GM12878 (cell line): ENCODE data around the gene DNAI2. TPM values are rescaled to one million over a fixed set of nuclear protein-coding genes. Genes with fewer than 3 reads are reported as not detected.

Experiments used
- ATAC-seq: fragments of 200-7000 bp; cut with Tn5 transposase; 3 replicates; pipeline ENCODE4 v1.9.1; 2020; ENCODE audit warnings: mild to moderate bottlenecking, moderate library complexity
- BruUV-seq: library from RNA; stranded (reverse); fragments of 400-500 nt; replicated peaks from 2 replicates; lab custom pipeline; 2021; lab: Mats Ljungman, UMichigan
- CTCF ChIA-PET: fragments of 300-600 bp; sonication (Branson Sonifier 250); formaldehyde crosslinking; extraction: SDS; loops from one replicate; lab custom pipeline; 2021; ENCODE audit warnings: inconsistent platforms; lab: Yijun Ruan, JAX
- POLR2A ChIA-PET: fragments of 350-600 bp; formaldehyde crosslinking; extraction: SDS; loops from one replicate; lab custom pipeline; 2021; ENCODE audit warnings: inconsistent platforms; lab: Charles Lee
- RAD21 ChIA-PET: fragments of 300-600 bp; sonication (Branson Sonifier 250); formaldehyde crosslinking; loops from one replicate; lab custom pipeline; 2023; ENCODE audit warnings: antibody characterized with exemption; ENCODE audit not compliant: unreplicated experiment; lab: Charles Lee
- SMC1A ChIA-PET: fragments of 300-600 bp; sonication (Branson Sonifier 250); formaldehyde crosslinking; loops from one replicate; lab custom pipeline; 2023; ENCODE audit not compliant: unreplicated experiment, uncharacterized antibody; lab: Charles Lee
- DNase-seq: peaks from one replicate; pipeline ENCODE4 v3.0.0-alpha.2; 2011; ENCODE audit warnings: low read depth, low spot score
- FAIRE-seq: peaks from 3 replicates; lab custom pipeline; 2011; peaks lifted over from hg19 to GRCh38; lab: Jason Lieb, UNC
- H2AFZ ChIP-seq: 2 replicates; pipeline ENCODE4 v1.6.0; 2011; ENCODE audit warnings: low read depth, low read length, control low read depth; ENCODE audit not compliant: control insufficient read depth
- H3K27ac ChIP-seq: 2 replicates; pipeline ENCODE4 v1.5.1; 2011; ENCODE audit warnings: control low read depth; ENCODE audit not compliant: control insufficient read depth, insufficient read depth
- H3K27me3 ChIP-seq, 2 experiments: replicated peaks in 1 of 2; 2 replicates each; pipeline versions ENCODE4 v1.6.0 to v1.6.1; 2011; ENCODE audit warnings: low read length in 1 of 2; ENCODE audit not compliant: control insufficient read depth in 2 of 2, insufficient read depth in 2 of 2
- H3K36me3 ChIP-seq, 2 experiments: 2 replicates each; pipeline ENCODE4 v1.5.1; 2011; ENCODE audit warnings: low read length in 1 of 2; ENCODE audit not compliant: control insufficient read depth in 2 of 2, insufficient read depth in 2 of 2
- H3K4me1 ChIP-seq: 2 replicates; pipeline ENCODE4 v1.6.1; 2011; ENCODE audit warnings: mild to moderate bottlenecking, low read length, moderate library complexity, mixed read lengths; ENCODE audit not compliant: control insufficient read depth, insufficient read depth
- H3K4me2 ChIP-seq: 2 replicates; pipeline ENCODE4 v1.6.0; 2011; ENCODE audit warnings: control low read depth; ENCODE audit not compliant: control insufficient read depth, insufficient read depth
- H3K4me3 ChIP-seq: fragments of 200-600 bp; sonication (generic); 2 replicates; pipeline ENCODE4 v1.5.1; 2016
- H3K79me2 ChIP-seq: 2 replicates; pipeline ENCODE4 v1.6.0; 2011; ENCODE audit warnings: low read length; ENCODE audit not compliant: control insufficient read depth, insufficient read depth
- H3K9ac ChIP-seq: 2 replicates; pipeline ENCODE4 v1.8.0; 2011; ENCODE audit warnings: low read length, control low read depth, mixed read lengths; ENCODE audit not compliant: control insufficient read depth, insufficient read depth
- H3K9me3 ChIP-seq: replicated peaks from 3 replicates; pipeline ENCODE4 v1.5.1; 2011; ENCODE audit warnings: mild to moderate bottlenecking, low read length; ENCODE audit not compliant: control insufficient read depth, insufficient read depth
- H4K20me1 ChIP-seq: 2 replicates; pipeline ENCODE4 v1.6.0; 2011; ENCODE audit not compliant: control insufficient read depth, insufficient read depth
- BHLHE40 ChIP-seq, 2 experiments: fragments of 450-650 bp in 1 of 2; IDR thresholded peaks; 2 replicates each; pipeline ENCODE4 v1.6.1; 2011 to 2017; ENCODE audit warnings: low read depth in 2 of 2, borderline replicate concordance in 1 of 2, improper control_type of control experiment in 1 of 2, low read length in 1 of 2, mild to moderate bottlenecking in 1 of 2
- MEF2B ChIP-seq: fragments of 450-650 bp; IDR thresholded peaks from 2 replicates; pipeline ENCODE4 v1.6.1; 2018; ENCODE audit warnings: mild to moderate bottlenecking, moderate library complexity; ENCODE audit not compliant: partially characterized antibody, poor library complexity, severe bottlenecking
- MYC ChIP-seq: IDR thresholded peaks from 2 replicates; pipeline ENCODE4 v1.6.1; 2011; ENCODE audit warnings: mild to moderate bottlenecking, low read length, moderate library complexity, inconsistent platforms; ENCODE audit not compliant: insufficient read depth, insufficient replicate concordance, insufficient read length, severe bottlenecking
- PAX8 ChIP-seq: fragments of 450-650 bp; IDR thresholded peaks from 2 replicates; pipeline ENCODE4 v1.6.1; 2017; ENCODE audit warnings: mild to moderate bottlenecking, moderate library complexity
- SMAD5 ChIP-seq: IDR thresholded peaks from 2 replicates; pipeline ENCODE4 v1.6.1; 2016; ENCODE audit warnings: antibody characterized with exemption, low read depth
- SMARCA5 ChIP-seq: fragments of 450-650 bp; IDR thresholded peaks from 2 replicates; pipeline ENCODE4 v1.6.1; 2017; ENCODE audit warnings: mild to moderate bottlenecking
- WGBS: methylation state at CpG from one replicate; pipeline ENCODE4 v1.1.6; 2016; ENCODE audit warnings: low lambda C conversion rate; ENCODE audit not compliant: insufficient replicate concordance, insufficient coverage; ENCODE audit errors: missing lambda C conversion rate; 5-methylcytosine and 5-hydroxymethylcytosine counted together
- in situ Hi-C: fragments of 300-500 bp; cut with MboI; formaldehyde crosslinking; loops from 9 replicates; pipeline ENCODE4 v1.14.3; 2018; ENCODE audit warnings: mixed read lengths
- intact Hi-C: fragments of 100-400 bp; cut with micrococcal nuclease; formaldehyde crosslinking; loops from one replicate; pipeline ENCODE4 v1.14.2; 2022; ENCODE audit not compliant: unreplicated experiment
- polyA plus RNA-seq, 11 experiments: library from polyadenylated mRNA; depleted of rRNA in 4 of 11; unstranded in 6 of 11; stranded (reverse) in 5 of 11; fragments of >200 nt; fragmentation: Nextera tagmentation in 4 of 11; fragmentation: Illumina TruSeq in 1 of 11; extraction: Ambion mirVana in 4 of 11; extraction: Trizol in 1 of 11; gene quantifications; 1 replicate in 1 of 11; 2 replicates in 10 of 11; pipeline versions ENCODE4 v1.2.1 to v1.2.3, GENCODE V29; 2011 to 2016; ENCODE audit warnings: inconsistent platforms in 2 of 11, missing spikeins in 2 of 11, low read depth in 1 of 11
- total RNA-seq, 4 experiments: library from RNA; depleted of rRNA in 3 of 4; stranded (reverse); fragments of >200 nt in 3 of 4; fragmentation: Illumina TruSeq in 1 of 4; extraction: Trizol in 1 of 4; gene quantifications; 2 replicates each; pipeline versions ENCODE4 v1.2.1 to v1.2.3, GENCODE V29; 2013 to 2021
- TF ChIP-seq, protein P1 (sequence below): IDR thresholded peaks from 2 replicates; pipeline ENCODE4 v1.6.1; 2012; ENCODE audit warnings: improper control_type of control experiment, low read depth, low read length; ENCODE audit not compliant: insufficient replicate concordance
- TF ChIP-seq, protein P2 (sequence below): IDR thresholded peaks from 2 replicates; pipeline ENCODE4 v1.6.1; 2011; ENCODE audit warnings: low read depth, low read length, improper control_type of control experiment, borderline replicate concordance
- TF ChIP-seq, protein P3 (sequence below): IDR thresholded peaks from 2 replicates; pipeline ENCODE4 v1.6.1; 2011; ENCODE audit warnings: low read depth, mild to moderate bottlenecking, low read length, moderate library complexity, borderline replicate concordance; ENCODE audit errors: extremely low read depth

DNAI2 gene
- total and polyA plus RNA-seq, 10 of the 15 experiments (the other 5 are each of a cell fraction or from before 2014, with no cell fraction given) = 0.04 to 1.8 (median 0.13) TPM

DNA sequence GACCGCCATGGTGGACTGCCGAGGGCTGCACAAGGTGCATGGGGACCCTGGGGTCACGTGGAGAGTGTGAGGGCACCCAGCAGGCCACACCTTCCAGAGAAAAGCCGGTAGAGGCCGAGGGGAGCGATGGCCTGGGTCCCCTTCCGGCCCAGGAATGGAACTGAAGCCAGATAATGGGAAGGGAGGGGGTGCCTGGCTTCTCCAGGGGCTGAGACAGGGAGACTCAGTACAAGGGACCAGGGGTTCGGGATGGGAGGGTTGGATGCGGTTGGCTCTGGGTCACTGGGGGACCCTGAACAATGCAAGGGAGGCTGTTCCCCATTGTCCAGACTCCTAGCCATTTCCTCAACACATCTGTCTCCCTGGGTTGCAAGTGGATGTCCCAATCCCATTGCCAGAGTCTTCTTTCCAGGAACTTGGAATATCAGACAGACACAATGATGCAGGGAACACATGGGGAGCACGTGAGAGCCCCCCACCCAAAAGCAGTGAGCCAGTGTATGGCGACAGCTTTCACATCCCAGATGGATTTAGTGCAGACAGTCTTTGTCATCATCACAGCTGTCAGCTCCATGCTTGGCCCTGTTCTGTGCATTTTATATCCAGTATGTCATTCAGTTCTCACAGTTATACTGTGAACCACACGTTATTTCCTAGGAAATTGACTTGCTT lies 23.6 kb upstream of the DNAI2 start:
- ChIA-PET POLR2A (no interaction called here), CTCF (no interaction called here), RAD21 (no interaction called here), SMC1A (interaction anchor here (0.7 kb wide), 1 partner anchor 539 kb away, joined by 3 read pairs; no protein-coding TSS in a partner anchor)
- no peak for FAIRE-seq
- TF ChIP-seq MYC = no peak
- no peak for TF ChIP-seq MEF2B
- TF ChIP-seq, protein P1, sequence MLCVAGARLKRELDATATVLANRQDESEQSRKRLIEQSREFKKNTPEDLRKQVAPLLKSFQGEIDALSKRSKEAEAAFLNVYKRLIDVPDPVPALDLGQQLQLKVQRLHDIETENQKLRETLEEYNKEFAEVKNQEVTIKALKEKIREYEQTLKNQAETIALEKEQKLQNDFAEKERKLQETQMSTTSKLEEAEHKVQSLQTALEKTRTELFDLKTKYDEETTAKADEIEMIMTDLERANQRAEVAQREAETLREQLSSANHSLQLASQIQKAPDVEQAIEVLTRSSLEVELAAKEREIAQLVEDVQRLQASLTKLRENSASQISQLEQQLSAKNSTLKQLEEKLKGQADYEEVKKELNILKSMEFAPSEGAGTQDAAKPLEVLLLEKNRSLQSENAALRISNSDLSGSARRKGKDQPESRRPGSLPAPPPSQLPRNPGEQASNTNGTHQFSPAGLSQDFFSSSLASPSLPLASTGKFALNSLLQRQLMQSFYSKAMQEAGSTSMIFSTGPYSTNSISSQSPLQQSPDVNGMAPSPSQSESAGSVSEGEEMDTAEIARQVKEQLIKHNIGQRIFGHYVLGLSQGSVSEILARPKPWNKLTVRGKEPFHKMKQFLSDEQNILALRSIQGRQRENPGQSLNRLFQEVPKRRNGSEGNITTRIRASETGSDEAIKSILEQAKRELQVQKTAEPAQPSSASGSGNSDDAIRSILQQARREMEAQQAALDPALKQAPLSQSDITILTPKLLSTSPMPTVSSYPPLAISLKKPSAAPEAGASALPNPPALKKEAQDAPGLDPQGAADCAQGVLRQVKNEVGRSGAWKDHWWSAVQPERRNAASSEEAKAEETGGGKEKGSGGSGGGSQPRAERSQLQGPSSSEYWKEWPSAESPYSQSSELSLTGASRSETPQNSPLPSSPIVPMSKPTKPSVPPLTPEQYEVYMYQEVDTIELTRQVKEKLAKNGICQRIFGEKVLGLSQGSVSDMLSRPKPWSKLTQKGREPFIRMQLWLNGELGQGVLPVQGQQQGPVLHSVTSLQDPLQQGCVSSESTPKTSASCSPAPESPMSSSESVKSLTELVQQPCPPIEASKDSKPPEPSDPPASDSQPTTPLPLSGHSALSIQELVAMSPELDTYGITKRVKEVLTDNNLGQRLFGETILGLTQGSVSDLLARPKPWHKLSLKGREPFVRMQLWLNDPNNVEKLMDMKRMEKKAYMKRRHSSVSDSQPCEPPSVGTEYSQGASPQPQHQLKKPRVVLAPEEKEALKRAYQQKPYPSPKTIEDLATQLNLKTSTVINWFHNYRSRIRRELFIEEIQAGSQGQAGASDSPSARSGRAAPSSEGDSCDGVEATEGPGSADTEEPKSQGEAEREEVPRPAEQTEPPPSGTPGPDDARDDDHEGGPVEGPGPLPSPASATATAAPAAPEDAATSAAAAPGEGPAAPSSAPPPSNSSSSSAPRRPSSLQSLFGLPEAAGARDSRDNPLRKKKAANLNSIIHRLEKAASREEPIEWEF = no peak
- TF ChIP-seq PAX8 = no peak
- TF ChIP-seq, protein P2, sequence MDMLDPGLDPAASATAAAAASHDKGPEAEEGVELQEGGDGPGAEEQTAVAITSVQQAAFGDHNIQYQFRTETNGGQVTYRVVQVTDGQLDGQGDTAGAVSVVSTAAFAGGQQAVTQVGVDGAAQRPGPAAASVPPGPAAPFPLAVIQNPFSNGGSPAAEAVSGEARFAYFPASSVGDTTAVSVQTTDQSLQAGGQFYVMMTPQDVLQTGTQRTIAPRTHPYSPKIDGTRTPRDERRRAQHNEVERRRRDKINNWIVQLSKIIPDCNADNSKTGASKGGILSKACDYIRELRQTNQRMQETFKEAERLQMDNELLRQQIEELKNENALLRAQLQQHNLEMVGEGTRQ = no peak
- TF ChIP-seq SMAD5 = no peak
- TF ChIP-seq, protein P3, sequence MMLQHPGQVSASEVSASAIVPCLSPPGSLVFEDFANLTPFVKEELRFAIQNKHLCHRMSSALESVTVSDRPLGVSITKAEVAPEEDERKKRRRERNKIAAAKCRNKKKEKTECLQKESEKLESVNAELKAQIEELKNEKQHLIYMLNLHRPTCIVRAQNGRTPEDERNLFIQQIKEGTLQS = no peak
- no peak for TF ChIP-seq BHLHE40 (IDR thresholded peaks at IDR 0.05; ENCODE audit: borderline replicate concordance in 1 of 2, low read depth in 2 of 2, low read length in 1 of 2)
- no peak for TF ChIP-seq SMARCA5
- intact Hi-C loops (no loop called here), in situ Hi-C loops (no loop called here)
- no peak for ATAC-seq
- no TSS peak for BruUV-seq
- Histone ChIP-seq H3K4me2 (no peak overlapping the region), H3K4me1 (no peaks in the 10 kb centered on the region), H3K79me2 (no peaks in the 10 kb centered on the region), H3K4me3 (no peak overlapping the region), H3K9ac (no peak overlapping the region), H2AFZ (no peak overlapping the region), H4K20me1 (no peaks in the 10 kb centered on the region), H3K9me3 (no peaks in the 10 kb centered on the region; the same call in 2 of the 3 replicates), H3K27ac (no peak overlapping the region), H3K36me3 (peaks cover 0 to 7% of the 10 kb centered on the region in 2 experiments; a peak in 2 of 4 replicates), H3K27me3 (no peaks in the 10 kb centered on the region)
- WGBS = 43% methylated on average over 12 of the region's 12 CpGs
- DNase-seq = no peak
